ENCODE measurements around the gene CYP26A1. TPM values are rescaled to one million over a fixed set of nuclear protein-coding genes. Genes with fewer than 3 reads are reported as not detected.

The CYP26A1 gene
- total RNA-seq, 1 experiment from 2014 or later = 0.17 TPM

GRCh38 chr10:93072713-93073538 lies 767 bp upstream of the CYP26A1 start (continued):
- no peak for TF ChIP-seq ZNF274 (IDR thresholded peaks at IDR 0.05; ENCODE audit: low read depth, low read length)

- H3K9me2 ChIP-seq (ENCODE audit: insufficient read depth) = no peaks in the 10 kb centered on the region
- H3K9me3 ChIP-seq (ENCODE audit: control insufficient read depth in 1 of 2, insufficient read depth in 1 of 2, low read depth in 1 of 2, low read length in 2 of 2) = no peaks in the 10 kb centered on the region
- no peak overlapping the region for H3K27ac ChIP-seq (ENCODE audit: low read depth, low read length)
- H3K79me2 ChIP-seq (ENCODE audit: insufficient read depth, low read length) = no peaks in the 10 kb centered on the region
- no peaks in the 10 kb centered on the region for H4K20me1 ChIP-seq (ENCODE audit: insufficient read depth)
- H3K4me2 ChIP-seq (ENCODE audit: low read length) = peak overlapping the region; percentile 75
- RAD21 ChIA-PET (ENCODE audit: low non-redundant PET in 1 of 2, low total read pairs in 2 of 2, uncharacterized antibody in 2 of 2, unreplicated experiment in 2 of 2) = no interaction called here
- peaks cover 8 to 13% of the 10 kb centered on the region in 2 experiments; a peak in 2 of 4 replicates for H3K4me1 ChIP-seq (ENCODE audit: control insufficient read depth in 1 of 2, insufficient read depth in 2 of 2, low read length in 2 of 2)
- no peaks in the 10 kb centered on the region for H3K27me3 ChIP-seq (ENCODE audit: insufficient read depth, low read length)
- intact Hi-C loops (cut with micrococcal nuclease) = loop anchor here (10.0 kb wide), 1 partner anchor 189 kb away; no protein-coding TSS in a partner anchor
- DNase-seq (ENCODE audit: low read depth, low spot score) (no peak), ATAC-seq (peak; percentile 74)
- H3K36me3 ChIP-seq (ENCODE audit: control insufficient read depth in 1 of 2, insufficient read depth in 2 of 2, low read length in 2 of 2) = no peaks in the 10 kb centered on the region
- no peak overlapping the region for H3K9ac ChIP-seq (ENCODE audit: low read length)
- BruUV-seq (replicated peaks) = no TSS peak
- POLR2A ChIA-PET = no interaction called here
- peak overlapping the region; percentile 42 to 60 for H3K4me3 ChIP-seq (replicated peaks in 1 of 2; ENCODE audit: low read depth in 1 of 2, low read length in 2 of 2)
- CTCF ChIA-PET = interaction anchor here (1.4 kb wide), 1 partner anchor 67 kb away, joined by 3 read pairs; no protein-coding TSS in a partner anchor
- no peak for TF ChIP-seq YY1 (IDR thresholded peaks at IDR 0.05; ENCODE audit: extremely low read depth, insufficient replicate concordance, low read depth, low read length)
- TF ChIP-seq CTCF (IDR thresholded peaks at IDR 0.05 in 2 of 3, conservative IDR thresholded peaks at IDR 0.05 in 1 of 3; ENCODE audit: borderline replicate concordance in 1 of 3, insufficient read depth in 1 of 3, low read depth in 2 of 3, low read length in 2 of 3) = peak; percentile 6 to 29 (median 18); a peak in 2 of 6 replicates
- H2AFZ ChIP-seq (ENCODE audit: low read depth, low read length, poor library complexity, severe bottlenecking) = no peak overlapping the region
Measured at GRCh38 chr10:93074147-93074596, 479 bp downstream of the CYP26A1 start.
